GM21825 (cell line): ENCODE measurements around the gene GALNT2.

Source experiments
- ATAC-seq: cut with Tn5 transposase; IDR thresholded peaks from one replicate; pipeline ENCODE4 v1.9.1; 2021; ENCODE audit warnings: mild to moderate bottlenecking, moderate library complexity; ENCODE audit not compliant: unreplicated experiment

Gene GALNT2

GRCh38 chr1:230328342-230329015 is 261.4 kb downstream of the GALNT2 start:
- ATAC-seq: no peak

GRCh38 chr1:230330157-230330556 is 263.1 kb downstream of the GALNT2 start:
- no peak for ATAC-seq
